T follicular helper cell (primary cell): Measurements from ENCODE around the gene NCF2.
"Not testable (repeated sequence)": the region's sequence is repeated elsewhere in the genome, so short reads cannot be mapped to it uniquely, and the experiment has no call there.

Experiments used
- DNase-seq: peaks from one replicate; pipeline ENCODE4 v3.0.0-alpha.2; 2020; ENCODE audit warnings: low read depth
- total RNA-seq, 2 experiments: gene quantifications; one replicate each; lab custom pipeline; 2026; lab: John Stamatoyannopoulos, UW

Gene NCF2, protein sequence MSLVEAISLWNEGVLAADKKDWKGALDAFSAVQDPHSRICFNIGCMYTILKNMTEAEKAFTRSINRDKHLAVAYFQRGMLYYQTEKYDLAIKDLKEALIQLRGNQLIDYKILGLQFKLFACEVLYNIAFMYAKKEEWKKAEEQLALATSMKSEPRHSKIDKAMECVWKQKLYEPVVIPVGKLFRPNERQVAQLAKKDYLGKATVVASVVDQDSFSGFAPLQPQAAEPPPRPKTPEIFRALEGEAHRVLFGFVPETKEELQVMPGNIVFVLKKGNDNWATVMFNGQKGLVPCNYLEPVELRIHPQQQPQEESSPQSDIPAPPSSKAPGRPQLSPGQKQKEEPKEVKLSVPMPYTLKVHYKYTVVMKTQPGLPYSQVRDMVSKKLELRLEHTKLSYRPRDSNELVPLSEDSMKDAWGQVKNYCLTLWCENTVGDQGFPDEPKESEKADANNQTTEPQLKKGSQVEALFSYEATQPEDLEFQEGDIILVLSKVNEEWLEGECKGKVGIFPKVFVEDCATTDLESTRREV
- total RNA-seq: 4.6 to 10.9 reads per million in 2 experiments

DNA sequence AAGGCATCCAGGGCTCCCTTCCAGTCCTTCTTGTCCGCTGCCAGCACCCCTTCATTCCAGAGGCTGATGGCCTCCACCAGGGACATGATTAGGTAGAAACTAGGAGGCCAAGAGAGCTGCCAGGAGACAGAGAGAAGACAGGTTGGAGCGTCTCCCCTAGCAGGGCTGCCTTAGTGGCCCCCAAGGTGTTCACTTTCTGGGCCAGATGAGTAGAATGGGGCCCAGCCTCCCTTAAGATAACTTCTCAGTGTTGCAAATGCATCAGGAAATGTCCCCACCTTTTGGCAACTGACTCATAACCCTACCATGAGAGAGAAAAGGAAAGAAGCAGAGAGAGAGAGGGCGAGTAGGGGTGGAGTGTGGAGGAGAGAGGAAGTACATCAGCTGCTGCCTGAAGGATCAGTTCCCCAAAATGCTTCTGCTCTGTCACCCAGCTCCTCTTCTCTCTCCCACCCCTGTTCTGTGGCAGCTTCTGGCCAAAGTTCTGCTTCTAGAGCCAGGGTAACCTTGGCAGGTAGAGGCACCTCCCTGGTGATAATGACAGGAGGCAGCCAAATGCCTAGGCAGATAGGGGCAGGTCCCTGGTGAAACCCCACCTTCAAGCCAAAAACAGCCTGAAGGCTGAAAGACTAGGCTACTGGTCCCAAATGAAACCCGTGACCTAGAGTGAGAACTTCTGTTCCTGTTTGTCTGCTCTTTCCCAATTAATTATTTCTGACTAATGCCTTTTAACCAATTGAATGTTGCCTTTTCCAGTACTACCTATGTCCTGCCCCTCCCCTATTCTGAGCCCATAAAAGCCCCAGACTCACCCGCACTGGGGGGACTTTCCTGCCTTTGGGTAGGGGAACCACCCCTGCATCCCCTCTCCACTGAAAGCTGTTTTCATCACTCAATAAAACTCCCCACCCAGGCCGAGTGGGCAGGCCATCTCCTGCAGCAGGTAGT lies at the start of gene NCF2:
Gene NCF2, minus strand, starts transcription at position 216 of the 948 bp plus-strand sequence. Its CDS starts 130 bp downstream, at position 86.
- no peak for DNase-seq

DNA sequence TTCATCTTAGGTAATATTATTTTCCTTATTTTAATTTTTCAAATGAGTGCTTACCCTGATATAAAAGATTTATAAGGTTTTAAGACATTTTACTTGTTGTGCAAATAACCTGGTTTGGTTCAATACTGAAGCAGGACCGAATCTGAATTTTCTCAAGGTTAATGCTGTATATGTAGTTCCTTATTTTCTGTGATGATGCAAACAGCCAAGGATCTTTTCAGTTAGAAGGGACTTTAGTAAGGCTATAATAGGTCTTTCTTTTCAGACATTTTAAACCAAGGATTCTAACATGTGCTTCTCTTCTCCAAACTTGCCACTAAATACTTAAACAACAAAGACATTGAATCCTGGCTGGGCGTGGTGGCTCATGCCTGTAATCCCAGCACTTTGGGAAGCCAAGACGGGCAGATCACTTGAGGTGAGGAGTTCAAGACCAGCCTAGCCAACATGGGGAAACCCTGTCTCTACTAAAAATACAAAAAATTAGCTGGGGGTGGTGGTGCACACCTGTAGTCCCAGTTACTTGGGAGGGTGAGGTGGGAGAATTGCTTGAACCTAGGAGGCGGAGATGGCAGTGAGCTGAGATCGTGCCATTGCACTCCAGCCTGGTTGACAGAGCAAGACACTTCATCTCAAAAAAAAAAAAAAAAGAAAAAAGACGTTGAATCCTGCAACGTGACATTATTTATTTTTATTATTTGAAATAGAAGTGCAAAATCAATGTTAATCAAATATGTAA lies 48.6 kb upstream of the NCF2 start:
- no peak for DNase-seq

DNA sequence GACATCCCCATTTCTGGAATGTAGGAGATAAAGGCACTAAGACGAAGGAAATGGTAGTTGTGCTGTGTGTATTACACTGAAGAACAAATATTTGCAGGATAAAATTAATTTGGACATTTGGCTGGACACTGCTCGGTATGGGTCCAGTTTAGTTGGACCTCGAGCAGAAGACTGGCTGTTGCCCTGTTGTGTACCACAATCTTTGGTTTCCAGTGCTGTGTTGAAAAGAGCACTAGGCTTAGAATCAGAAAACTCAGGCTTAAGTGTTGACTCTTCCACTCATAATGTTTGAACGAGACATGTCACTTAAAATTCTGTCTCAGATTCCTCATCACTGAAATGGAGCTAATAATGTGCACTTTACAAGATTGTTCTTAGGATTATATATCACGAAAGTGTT lies 46.5 kb upstream of the NCF2 start:
- DNase-seq: no peak

DNA sequence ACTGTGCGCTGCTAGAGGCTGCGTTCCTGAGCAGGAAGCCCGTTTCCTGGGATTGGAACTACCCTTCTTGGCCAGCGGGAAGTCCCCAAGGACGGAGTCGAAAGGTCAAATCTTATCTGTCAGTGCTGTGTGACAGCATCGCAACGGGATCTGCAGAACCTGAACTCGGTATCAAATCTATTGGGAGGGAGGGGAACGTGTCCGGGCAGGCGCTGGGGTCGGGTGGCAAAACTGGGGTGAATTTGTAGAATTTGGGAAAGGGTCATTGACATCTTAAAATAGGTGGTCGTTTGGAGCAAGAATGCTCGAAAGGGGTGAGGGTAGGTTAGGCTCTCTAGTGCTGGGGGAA lies 46.0 kb upstream of the NCF2 start:
- DNase-seq: no peak

DNA sequence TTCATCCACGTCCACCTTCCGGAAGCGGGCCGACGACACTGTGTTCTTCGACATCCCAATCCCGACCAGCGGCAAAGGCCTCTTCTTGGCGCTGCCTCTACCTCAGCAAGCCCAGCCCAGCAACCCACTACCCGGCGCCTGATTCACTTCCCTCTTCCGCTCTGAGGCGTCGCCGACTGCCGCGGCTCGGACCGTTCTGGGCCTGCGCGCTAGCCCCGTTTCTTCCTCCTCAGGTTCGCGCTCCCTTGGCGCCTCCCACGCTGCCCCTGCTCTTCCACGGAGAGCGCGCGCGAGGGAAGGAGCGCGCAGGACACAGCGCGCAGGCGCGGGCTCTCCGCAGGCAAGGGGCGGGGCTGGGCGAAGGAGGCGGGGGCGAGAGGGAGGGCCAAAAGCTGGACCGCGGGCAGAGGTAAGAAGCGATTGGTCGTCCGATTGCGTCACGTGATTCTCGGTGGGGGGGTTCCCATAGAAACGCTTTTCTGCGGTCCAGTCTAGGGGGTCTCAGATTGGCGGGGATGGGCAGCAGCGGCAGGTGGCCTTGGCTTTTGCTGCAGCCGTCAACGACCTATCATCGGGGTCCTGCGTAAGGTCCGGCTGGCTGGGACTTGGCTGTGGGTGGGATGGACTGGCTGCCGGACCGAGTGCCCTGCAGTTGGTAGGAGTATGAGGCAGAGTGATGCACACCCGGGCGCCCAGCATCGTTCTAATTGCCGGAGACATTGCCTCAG lies 45.5 kb upstream of the NCF2 start, which contains the start of gene ARPC5:
Gene ARPC5, minus strand, starts transcription at position 178 of the 728 bp plus-strand sequence. Its CDS starts 124 bp downstream, at position 54.
- DNase-seq: peak; percentile 89

DNA sequence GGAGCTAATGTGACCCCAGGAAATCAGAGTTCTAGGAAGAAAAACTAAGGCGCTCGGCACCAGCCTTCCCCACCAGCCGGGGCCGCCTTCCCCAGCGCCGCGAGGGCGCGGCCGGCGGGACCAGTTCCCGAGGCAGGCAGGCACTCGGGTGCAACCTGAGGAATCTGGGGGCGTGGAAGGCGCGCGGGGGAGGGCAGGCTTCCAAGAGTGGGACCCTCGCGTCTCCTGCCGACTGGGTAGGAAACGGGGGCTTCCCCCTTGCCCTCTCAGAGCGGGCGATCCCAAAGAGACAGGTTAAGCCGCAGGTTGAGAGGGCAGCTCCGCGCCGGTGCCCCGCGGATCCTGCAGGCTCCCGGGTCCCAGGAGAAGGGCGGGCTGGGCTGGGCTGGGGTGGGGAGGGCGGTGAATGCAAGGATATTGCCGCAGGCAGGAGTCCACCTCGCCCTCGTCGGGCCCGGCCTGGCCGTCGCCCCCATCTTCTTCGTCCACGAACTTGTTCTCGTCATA lies 44.9 kb upstream of the NCF2 start:
- DNase-seq: no peak

DNA sequence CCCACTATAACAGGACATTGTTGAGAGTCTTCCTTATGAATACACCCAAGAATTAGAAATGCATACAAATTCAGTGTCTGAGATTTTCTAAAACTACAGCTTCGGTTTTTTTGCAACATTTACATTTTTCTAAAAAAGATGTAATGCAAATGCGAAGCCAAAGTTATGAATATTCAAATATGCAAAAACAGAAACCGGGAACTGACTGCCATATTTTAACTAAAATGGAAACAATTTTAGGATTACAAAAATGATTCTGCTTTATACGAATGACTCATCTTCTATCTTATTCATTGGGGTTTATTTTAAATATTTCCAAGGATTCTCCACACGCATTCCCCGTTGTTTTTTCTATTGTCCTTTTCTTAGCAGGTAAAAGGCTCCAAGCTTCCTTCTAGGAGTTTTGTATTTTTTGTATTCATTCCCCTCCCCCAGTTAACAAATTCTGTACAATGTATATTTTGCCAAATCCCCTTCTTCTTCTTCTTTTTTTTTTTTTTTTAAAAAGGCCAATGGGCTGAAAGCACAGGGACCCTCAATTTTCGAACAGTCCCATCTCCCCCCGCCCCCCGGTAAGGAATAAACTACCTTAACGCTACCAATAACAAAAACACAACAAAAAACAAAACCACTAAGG lies 44.3 kb upstream of the NCF2 start:
- DNase-seq: no peak

DNA sequence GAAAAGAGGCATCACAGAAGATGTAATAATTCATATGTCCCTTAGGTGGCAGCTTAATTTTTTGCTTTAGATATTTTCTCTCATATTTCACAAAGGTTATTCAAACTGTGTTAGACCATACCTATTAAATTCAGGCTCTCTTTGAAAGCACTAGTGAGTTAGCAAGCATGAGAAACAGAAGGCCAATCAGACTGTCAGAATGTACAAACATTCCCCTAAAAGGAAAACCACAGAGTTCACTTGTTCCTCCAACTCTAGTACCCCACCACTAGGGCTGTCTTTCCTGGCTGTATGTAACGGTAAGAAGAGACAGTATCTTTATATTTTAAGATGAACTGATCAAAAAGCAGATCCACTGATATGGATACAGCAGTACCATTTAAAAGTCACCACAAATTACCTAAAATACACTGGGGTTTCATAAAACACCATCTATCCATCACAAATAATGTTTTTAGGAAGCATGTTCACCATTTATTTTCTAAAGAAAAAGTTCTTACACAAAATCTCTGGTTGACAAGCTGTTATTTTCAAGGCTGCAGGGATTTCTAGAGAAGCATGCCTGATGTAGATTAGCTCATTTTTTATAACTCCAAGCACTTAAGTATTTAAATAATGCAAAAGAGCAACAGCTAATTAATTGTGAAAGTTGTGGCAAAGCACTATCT lies 43.6 kb upstream of the NCF2 start:
- DNase-seq: no peak

DNA sequence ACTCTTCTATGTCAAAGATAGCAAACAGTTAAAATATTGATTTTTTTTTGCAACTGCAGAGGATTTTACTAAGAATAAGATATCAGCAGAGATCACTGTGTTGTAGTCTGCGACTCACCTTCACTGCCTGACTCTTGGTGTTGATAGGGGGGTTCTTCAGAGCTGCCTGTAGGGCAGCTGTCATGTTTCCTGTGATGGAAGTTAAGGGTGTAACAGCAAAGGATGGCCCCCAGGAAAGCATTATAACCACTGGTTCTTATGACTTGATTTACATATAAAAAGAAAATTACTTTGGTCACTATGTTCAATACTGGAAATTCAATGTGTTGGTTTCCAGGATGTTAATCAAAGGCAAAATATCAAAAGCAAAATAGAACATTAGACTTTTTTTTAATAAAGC lies 42.7 kb upstream of the NCF2 start:
- no peak for DNase-seq

DNA sequence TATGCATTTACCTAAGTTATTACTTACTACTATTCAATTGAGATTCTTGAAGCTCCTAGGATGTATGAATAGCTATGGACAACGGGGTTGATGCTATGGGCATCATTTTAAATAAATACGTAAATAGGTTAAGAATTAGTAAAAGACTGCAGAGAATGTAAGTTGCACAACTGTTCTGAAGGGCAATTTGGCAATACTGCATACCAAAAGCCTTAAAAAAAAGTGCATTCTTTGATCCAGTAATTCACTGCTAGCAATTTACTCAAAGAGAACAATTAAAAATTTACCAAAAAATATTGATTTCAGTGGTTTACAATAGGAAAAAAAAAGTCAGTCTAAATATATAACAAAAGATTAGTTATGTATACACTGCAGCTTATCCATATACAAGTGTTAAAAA lies 41.9 kb upstream of the NCF2 start:
- no peak for DNase-seq

DNA sequence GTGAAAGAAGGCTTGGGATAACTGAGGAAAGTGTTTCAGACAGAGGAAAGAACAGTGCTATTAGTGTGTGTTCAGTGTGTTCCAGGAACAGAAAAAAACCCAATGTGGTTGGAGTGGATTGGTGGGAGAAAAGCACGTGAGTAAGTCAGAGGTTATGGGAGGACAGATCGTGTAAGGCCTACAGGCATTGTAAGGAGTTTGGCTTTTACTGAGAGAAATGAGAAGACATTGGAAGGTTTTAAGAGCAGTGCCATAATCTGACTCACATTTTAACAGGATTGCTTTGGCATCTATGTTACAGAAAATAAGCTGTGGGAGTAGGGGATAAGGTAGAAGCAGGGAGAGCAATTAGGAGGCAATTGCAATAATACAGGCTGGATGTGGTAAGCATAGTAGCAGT lies 40.5 kb upstream of the NCF2 start:
- no peak for DNase-seq

DNA sequence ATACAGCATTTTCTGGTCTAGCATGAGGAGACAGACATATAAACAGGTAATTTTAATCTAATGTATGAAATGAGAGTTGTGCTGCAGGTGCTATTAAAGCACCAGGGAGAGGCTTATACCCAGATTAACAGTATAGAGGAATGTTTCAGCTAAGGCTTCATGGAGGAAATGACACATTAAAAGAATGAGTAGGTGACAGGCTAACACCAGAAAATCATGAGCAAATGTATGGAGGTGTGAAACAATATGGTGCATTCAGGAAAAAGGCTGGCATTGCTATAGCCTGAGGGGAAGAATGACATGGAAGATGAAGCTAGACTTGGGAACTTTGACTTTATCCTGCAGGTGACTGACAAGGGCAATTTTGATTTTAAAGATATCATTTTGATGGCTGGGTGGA lies 38.3 kb upstream of the NCF2 start:
- no peak for DNase-seq

DNA sequence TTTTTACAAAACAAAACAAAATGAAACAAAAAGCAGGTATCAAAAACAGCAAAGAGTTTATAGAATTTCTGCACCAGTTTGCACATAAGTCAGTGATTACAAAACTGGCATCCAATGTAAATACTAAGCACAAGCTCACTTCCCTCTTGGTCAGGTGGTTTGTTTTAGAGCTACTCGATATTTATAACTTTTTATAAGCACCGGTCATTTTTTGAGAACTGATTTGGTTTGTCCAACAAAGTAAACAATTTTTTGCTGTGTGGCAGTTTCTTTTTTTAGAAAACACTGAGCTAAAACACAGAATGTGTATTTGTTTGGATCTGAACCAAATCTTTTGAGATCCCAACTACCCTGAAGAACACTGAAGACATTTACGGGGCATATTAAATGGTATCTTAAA lies 36.0 kb upstream of the NCF2 start:
- DNase-seq: not testable (repeated sequence)

DNA sequence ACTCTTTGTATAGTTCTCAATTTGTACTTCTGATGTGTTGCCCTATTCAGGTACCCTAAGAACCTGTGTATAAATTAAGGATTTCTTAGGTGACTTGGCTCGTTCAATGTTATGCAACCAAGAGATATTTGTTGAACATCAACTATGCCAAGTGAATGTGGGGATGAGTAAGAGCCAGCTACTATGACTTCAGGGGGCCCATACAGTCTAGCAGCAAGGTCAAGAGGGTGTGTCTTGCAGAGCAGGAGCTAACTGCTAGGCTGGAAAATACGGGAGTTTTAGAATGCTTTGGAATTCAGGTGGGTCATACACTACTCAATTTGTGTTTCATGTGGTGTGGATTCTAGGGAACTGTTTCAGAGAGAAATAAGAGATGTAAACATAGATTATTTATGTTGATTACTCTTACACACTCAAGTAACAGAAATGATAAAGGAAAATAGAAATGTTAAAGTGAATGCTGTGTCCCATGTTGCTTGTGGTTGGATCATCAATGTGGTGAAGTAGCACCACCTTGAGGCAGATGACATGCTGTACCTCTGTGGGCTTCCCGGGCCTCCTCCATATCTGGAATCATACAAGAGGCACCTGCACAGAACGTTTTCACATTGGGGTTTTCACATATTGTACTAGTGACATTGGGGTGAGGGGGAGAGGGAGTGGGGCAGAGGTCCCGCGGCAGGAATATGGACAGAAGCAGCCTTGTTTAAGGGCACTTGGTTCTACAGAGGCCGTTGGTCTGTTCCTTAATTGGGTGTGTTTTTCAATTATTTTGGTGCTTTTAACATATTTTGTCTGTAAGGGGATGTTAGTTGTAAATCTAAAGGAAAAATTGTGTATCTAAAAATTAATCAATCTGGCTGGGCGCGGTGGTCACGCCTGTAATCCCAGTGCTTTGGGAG lies 32.9 kb upstream of the NCF2 start:
- peak; percentile 30 for DNase-seq

DNA sequence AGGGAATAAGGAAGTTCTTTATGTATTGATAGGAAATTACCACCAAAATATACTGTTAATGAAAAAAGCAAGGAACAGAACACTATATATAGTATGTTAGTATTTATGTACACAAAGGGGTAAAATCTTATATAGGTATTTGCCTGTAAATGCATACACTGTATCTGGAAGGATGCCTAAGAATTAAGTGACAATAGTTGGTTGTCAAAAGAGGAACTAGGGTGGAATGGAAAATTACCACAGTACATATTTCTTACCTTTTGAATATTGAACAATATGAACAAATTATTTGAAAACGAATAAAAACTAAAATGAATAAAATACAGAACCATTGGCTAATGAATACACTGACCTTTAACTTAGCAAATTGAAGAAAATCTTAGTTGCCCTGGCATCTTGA lies 31.8 kb upstream of the NCF2 start:
- DNase-seq: no peak

DNA sequence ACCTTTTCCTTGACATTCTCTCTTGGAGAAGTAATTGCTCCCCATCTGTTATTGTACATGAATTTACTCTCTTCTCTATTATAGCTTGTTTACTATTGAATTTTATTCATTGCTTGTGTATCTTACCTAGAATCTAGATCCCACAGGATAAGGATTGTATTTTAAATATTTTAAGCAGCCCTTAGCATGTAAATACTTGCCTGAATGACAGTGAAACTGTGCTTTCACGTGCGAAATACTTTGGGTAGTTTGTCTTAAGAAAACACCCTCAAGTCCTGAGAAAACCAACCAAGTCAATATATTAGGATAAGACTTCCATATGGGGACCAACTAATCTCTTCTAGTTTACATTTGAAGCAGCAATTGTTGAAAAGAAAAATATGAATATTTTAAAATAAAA lies 30.1 kb upstream of the NCF2 start:
- DNase-seq: no peak

DNA sequence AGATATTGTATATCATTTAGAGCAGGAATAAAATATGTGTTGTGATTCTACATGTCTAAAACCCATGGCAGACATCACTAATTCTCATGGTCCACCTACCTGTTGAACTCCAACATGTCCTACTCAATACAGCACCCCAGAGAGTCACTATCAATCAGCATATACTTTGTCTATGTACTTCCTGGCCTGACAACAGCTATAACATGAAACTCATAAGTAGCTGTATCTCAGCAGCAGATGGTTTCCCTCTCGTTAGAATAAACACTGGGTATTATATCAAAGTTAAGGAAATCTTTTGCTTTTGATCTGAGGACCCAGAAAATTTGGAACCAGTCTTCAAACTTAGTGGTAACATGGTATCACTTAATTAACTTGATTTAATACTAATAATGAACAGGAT lies 29.5 kb upstream of the NCF2 start:
- DNase-seq: no peak

DNA sequence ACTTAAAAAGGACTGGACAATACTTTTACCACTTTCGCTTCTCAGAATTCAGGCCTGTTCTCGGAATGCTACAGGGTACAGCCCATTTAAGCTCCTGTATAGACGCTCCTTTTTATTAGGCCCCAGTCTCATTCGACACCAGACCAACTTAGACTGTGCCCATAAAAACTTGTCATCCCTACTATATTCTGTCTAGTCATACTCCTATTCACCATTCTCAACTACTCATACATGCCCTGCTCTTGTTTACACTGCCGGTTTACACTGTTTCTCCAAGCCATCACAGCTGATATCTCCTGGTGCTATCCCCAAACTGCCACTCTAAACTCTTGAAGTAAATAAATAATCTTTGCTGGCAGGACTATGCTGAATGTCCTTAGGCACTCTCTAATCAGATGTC lies 27.9 kb upstream of the NCF2 start:
- DNase-seq: not testable (repeated sequence)

DNA sequence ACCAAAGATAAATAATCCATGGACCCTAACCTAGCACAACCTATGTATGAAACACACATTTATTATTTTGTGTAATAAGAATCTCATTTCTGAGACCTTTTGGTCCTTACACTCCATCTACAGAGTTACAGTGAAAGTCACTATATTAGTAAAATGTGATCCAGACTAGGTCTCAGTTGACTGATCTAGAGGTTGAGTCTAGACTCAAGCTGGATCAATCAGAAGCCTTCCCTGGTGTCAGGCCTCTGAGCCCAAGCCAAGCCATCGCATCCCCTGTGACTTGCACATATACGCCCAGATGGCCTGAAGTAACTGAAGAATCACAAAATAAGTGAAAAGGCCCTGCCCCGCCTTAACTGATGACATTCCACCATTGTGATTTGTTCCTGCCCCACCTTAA lies 22.7 kb upstream of the NCF2 start:
- DNase-seq: not testable (repeated sequence)
